ENCODE measurements around the gene UBXN7. TPM values are rescaled to one million over a fixed set of nuclear protein-coding genes. Genes with fewer than 3 reads are reported as not detected.
A peak's percentile ranks its signal among the peaks of the same experiment; 100 is the strongest.

The UBXN7 gene
- total and polyA plus RNA-seq, 9 of the 15 experiments (the other 6 are each of a cell fraction or from before 2014, with no cell fraction given) = 3.5 to 44.6 (median 13.4) TPM

- FAIRE-seq = no peak
- Histone ChIP-seq H3K4me3 (no peak overlapping the region), H3K9ac (ENCODE audit: insufficient read depth in 1 of 2, low read depth in 2 of 2, low read length in 2 of 2) (peak overlapping the region in 1 of 2 experiments; percentile 86; a peak in 2 of 4 replicates), H3K4me2 (ENCODE audit: insufficient read depth, low read length) (no peak overlapping the region), H3K9me1 (ENCODE audit: control insufficient read depth, insufficient read depth, low read length) (no peaks in the 10 kb centered on the region), H2AFZ (ENCODE audit: low read depth, low read length) (no peak overlapping the region), H3K79me2 (ENCODE audit: control insufficient read depth, insufficient read depth, low read length) (peaks cover 16% of the 10 kb centered on the region), H3K27ac (ENCODE audit: extremely low read depth, low read depth, low read length) (peak overlapping the region; percentile 4; the same call in 1 of the 3 replicates), H3K36me3 (ENCODE audit: control insufficient read depth, insufficient read depth, low read length) (peaks cover 63% of the 10 kb centered on the region), H3K9me3 (replicated peaks; ENCODE audit: control insufficient read depth, insufficient read depth, low read depth, low read length) (no peaks in the 10 kb centered on the region; the same call in 1 of the 2 replicates), H3K27me3 (ENCODE audit: control insufficient read depth in 2 of 2, insufficient read depth in 2 of 2, low read length in 2 of 2) (no peaks in the 10 kb centered on the region; a peak in 1 of 5 replicates), H4K20me1 (replicated peaks; ENCODE audit: control insufficient read depth, insufficient read depth, low read length) (no peaks in the 10 kb centered on the region), H3K4me1 (replicated peaks in 1 of 2; ENCODE audit: control insufficient read depth in 2 of 2, insufficient read depth in 2 of 2, low read length in 2 of 2) (peaks cover 8 to 15% of the 10 kb centered on the region in 2 experiments; a peak in 4 of 5 replicates)
- ChIA-PET POLR2A (interaction anchor here (0.6 to 2.2 kb wide), 5 partner anchors 10 to 109 kb away, joined by 3 to 15 read pairs (median 5); partner anchors contain the start of gene TM4SF19), CTCF (ENCODE audit: low intra/inter-chr PET ratio) (no interaction called here)
- DNase-seq (ENCODE audit: extremely low read depth in 1 of 4, low spot score in 3 of 4) = no peak
- no peak for ATAC-seq
- BruUV-seq (replicated peaks) = no TSS peak
- WGBS (ENCODE audit: insufficient coverage, low coverage, missing lambda C conversion rate) = 83% methylated on average over 1 of the region's 3 CpGs
- intact Hi-C loops (cut with micrococcal nuclease) (no loop called here), in situ Hi-C loops (cut with MboI) (no loop called here)
- 0 out of 2 replicates have a peak, but pooled peaks have one; percentile 34 for TF ChIP-seq POLR2A (conservative IDR thresholded peaks at IDR 0.05)
- TF ChIP-seq ESRRB (CRISPR knock-in tag; IDR thresholded peaks at IDR 0.05; ENCODE audit: borderline replicate concordance) = no peak
Measured at GRCh38 chr3:196320137-196320536, 112.1 kb downstream of the UBXN7 start.

DNA sequence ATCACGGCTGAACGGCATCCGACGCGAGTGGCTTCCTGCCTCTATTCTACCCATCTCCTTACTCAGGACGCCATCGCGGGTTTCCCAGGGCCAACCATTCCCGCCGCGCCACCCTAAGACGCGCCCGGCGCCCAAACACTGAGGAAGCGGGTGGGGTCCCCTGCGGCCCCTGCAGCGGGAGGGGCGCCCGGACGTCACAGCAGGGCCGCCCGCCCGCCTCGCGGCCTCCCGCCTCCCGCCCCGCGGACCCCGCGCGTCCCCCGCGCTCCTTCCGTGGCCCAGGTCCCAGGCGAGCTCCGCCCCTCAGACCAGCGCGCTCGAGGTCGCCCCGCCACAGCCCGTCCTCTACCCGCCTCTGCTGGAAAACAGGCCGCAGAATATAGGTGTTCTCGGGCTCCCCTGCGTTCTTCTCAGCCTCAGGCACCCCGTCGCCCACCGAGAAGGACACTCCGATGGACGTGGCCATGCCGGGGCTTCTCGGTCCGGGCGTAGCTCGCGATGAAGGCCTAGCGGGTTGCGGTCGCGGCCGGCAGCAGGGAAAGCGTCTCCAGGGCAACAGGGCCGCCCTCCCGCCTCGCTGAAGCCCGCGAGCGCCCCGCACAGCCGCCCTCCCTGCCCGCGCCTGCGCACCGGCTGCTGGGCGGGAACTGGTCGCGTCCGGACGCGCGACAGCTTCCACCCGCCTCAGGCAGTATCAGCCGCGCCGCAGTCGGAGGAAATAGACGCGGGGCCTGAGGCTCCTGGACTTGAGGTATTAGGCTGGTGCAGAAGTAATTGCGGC is 114.3 kb downstream of the UBXN7 start, which contains the start of gene DYNLT2B:
DYNLT2B (minus strand) TSS at position 554 of the 781 bp plus-strand sequence; CDS start at position 466, 88 bp downstream.
- Histone ChIP-seq H3K9me1 (ENCODE audit: control insufficient read depth, insufficient read depth, low read length) (no peaks in the 10 kb centered on the region), H3K9me3 (replicated peaks; ENCODE audit: control insufficient read depth, insufficient read depth, low read depth, low read length) (no peaks in the 10 kb centered on the region; the same call in 1 of the 2 replicates), H3K36me3 (ENCODE audit: control insufficient read depth, insufficient read depth, low read length) (peaks cover 42% of the 10 kb centered on the region; the same call in 2 of the 3 replicates), H4K20me1 (replicated peaks; ENCODE audit: control insufficient read depth, insufficient read depth, low read length) (no peaks in the 10 kb centered on the region), H3K4me1 (replicated peaks in 1 of 2; ENCODE audit: control insufficient read depth in 2 of 2, insufficient read depth in 2 of 2, low read length in 2 of 2) (peaks cover 4 to 15% of the 10 kb centered on the region in 2 experiments; a peak in 4 of 5 replicates), H3K4me2 (ENCODE audit: insufficient read depth, low read length) (peak within 1 kb of the TSS; percentile 97), H3K9ac (ENCODE audit: insufficient read depth in 1 of 2, low read depth in 2 of 2, low read length in 2 of 2) (peak within 1 kb of the TSS; percentile 83 to 100), H3K79me2 (ENCODE audit: control insufficient read depth, insufficient read depth, low read length) (peaks cover 16% of the 10 kb centered on the region), H2AFZ (ENCODE audit: low read depth, low read length) (peak within 1 kb of the TSS; percentile 99), H3K27ac (ENCODE audit: extremely low read depth, low read depth, low read length) (peak within 1 kb of the TSS; percentile 94), H3K27me3 (ENCODE audit: control insufficient read depth in 2 of 2, insufficient read depth in 2 of 2, low read length in 2 of 2) (no peaks in the 10 kb centered on the region; a peak in 1 of 5 replicates), H3K4me3 (peak within 1 kb of the TSS; percentile 93)
- peak; percentile 46 for FAIRE-seq
- DNase-seq (ENCODE audit: extremely low read depth in 1 of 4, low spot score in 3 of 4) = peak; percentile 95 to 98 (median 96)
- in situ Hi-C loops (cut with MboI) (no loop called here), intact Hi-C loops (cut with micrococcal nuclease) (loop anchor here (5.0 kb wide), 1 partner anchor 129 kb away; no protein-coding TSS in a partner anchor)
- ATAC-seq = peak; percentile 95
- no TSS peak for BruUV-seq (replicated peaks)
- ChIA-PET CTCF (ENCODE audit: low intra/inter-chr PET ratio) (interaction anchor here (0.6 kb wide), 1 partner anchor 32 kb away, joined by 3 read pairs; no protein-coding TSS in a partner anchor), POLR2A (interaction anchor here (0.6 to 2.2 kb wide), 26 partner anchors 8 to 631 kb away, joined by 3 to 14 read pairs (median 4); partner anchors contain the start of genes PCYT1A and TM4SF19)
- WGBS (ENCODE audit: insufficient coverage, low coverage, missing lambda C conversion rate) = under 1% methylated on average over 58 of the region's 92 CpGs
- TF ChIP-seq CSDE1 (IDR thresholded peaks at IDR 0.05) (peak in 1 of 2 experiments; percentile 74; a peak in 1 of 4 replicates), THAP7 (CRISPR knock-in tag; IDR thresholded peaks at IDR 0.05) (peak; percentile 67), ZNF12 (CRISPR knock-in tag; IDR thresholded peaks at IDR 0.05) (peak; percentile 90), CBX1 (IDR thresholded peaks at IDR 0.05; ENCODE audit: low read depth) (peak; percentile 92)

Measured in K562 (cell line).